Suprapubic skin (tissue), 4 donors: ENCODE data around the gene NAA15.
"Not testable (repeated sequence)": the region's sequence is repeated elsewhere in the genome, so short reads cannot be mapped to it uniquely, and the experiment has no call there.

Source experiments
- POLR2A ChIP-seq, 2 donors: fragments of 450-650 bp; IDR thresholded peaks; one replicate each; pipeline ENCODE4 v1.6.1; 2017; ENCODE audit warnings: antibody characterized with exemption in 2 of 2, mild to moderate bottlenecking in 2 of 2, moderate library complexity in 2 of 2
- POLR2AphosphoS5 ChIP-seq, 3 donors: sonication (generic); formaldehyde crosslinking; IDR thresholded peaks; one replicate each; pipeline ENCODE4 v1.6.1; 2017; ENCODE audit warnings: antibody characterized with exemption in 3 of 3

DNA sequence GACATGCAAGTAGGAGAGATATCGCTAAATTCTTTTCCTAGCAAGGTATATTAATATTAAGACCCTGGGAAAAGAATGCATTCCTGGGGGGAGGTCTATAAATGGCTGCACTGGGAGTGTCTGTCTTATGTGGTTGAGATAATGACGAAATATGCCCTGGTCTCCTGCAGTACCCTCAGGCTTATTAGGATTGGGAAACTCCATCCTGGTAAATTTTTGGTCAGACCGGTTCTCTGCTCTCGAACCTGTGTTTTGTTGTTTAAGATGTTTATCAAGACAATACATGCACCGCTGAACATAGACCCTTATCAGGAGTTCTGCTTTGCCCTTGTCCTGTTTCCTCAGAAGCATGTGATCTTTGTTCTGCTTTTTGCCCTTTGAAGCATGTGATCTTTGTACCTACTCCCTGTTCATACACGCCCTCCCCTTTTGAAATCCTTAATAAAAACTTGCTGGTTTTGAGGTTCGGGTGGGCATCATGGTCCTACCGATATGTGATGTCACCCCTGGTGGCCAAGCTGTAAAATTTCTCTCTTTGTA lies 113.4 kb downstream of the NAA15 start:
- not testable (repeated sequence) for TF ChIP-seq POLR2AphosphoS5, POLR2A (IDR thresholded peaks at IDR 0.05)
